ENCODE results near the gene WDR76. TPM values are rescaled to one million over a fixed set of nuclear protein-coding genes. Genes with fewer than 3 reads are reported as not detected.
A peak's percentile ranks its signal among the peaks of the same experiment; 100 is the strongest.

WDR76 gene
- total and polyA plus RNA-seq, 8 donors = 8.6 to 23.1 (median 15.9) TPM

DNA sequence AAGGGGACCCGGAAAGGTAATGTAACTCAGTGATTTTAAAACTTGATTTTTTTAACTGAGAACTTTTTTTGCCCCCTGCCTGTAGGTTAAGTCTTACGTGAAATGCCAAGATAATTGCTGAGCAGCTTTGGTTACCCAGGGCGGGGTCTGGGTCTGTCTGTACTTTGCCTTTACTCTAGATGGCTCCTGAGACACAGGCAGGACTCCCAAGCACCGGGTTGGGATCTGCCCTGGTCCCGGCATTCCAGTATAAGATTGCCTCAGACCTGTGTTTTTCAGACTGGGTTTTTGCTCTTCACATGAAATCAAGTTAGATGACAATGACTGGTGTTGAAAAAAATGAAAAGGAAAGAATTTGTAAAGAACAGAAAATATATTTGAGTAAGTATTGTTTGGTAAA, 40.3 kb downstream of the WDR76 start:
- Histone ChIP-seq H3K4me1 (no peaks in the 10 kb centered on the region), H3K36me3 (peaks cover 0 to 24% of the 10 kb centered on the region in 2 donors), H3K4me3 (no peak overlapping the region), H3K27me3 (no peaks in the 10 kb centered on the region), H3K9me3 (no peaks in the 10 kb centered on the region), H3K27ac (no peak overlapping the region)
- TF ChIP-seq, protein P1, sequence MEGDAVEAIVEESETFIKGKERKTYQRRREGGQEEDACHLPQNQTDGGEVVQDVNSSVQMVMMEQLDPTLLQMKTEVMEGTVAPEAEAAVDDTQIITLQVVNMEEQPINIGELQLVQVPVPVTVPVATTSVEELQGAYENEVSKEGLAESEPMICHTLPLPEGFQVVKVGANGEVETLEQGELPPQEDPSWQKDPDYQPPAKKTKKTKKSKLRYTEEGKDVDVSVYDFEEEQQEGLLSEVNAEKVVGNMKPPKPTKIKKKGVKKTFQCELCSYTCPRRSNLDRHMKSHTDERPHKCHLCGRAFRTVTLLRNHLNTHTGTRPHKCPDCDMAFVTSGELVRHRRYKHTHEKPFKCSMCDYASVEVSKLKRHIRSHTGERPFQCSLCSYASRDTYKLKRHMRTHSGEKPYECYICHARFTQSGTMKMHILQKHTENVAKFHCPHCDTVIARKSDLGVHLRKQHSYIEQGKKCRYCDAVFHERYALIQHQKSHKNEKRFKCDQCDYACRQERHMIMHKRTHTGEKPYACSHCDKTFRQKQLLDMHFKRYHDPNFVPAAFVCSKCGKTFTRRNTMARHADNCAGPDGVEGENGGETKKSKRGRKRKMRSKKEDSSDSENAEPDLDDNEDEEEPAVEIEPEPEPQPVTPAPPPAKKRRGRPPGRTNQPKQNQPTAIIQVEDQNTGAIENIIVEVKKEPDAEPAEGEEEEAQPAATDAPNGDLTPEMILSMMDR (IDR thresholded peaks at IDR 0.05) = no peak
- intact Hi-C loops (cut with DNase I) = no loop called here
- ATAC-seq (no peak), DNase-seq (no peak)

DNA sequence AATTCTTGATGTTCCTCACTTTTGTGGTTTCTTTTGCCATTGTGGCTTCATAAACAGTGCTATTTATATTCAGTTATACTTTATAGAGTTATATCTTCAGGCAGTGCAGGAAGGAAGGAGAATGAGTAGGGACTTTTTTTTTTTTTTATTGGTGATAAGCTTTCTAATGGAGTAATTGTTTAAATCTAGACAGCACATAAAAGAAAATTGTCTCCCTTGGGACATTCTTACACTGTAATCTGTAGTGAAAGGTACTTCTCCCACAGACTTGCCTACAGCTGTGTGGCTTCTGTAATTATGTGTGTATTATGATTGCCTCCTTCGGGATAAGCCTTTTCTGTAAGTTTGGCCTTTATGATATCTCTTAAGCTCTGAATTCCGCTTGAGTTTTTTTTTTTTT, 41.6 kb downstream of the WDR76 start:
- TF ChIP-seq, protein P1 (IDR thresholded peaks at IDR 0.05) = no peak
- peaks cover 0 to 11% of the 10 kb centered on the region in 2 donors for H3K36me3 ChIP-seq
- intact Hi-C loops (cut with DNase I) = no loop called here
- no peak overlapping the region for H3K27ac ChIP-seq
- no peaks in the 10 kb centered on the region for H3K9me3 ChIP-seq
- H3K4me1 ChIP-seq = no peaks in the 10 kb centered on the region
- no peaks in the 10 kb centered on the region for H3K27me3 ChIP-seq
- no peak overlapping the region for H3K4me3 ChIP-seq
- DNase-seq (no peak), ATAC-seq (no peak)

DNA sequence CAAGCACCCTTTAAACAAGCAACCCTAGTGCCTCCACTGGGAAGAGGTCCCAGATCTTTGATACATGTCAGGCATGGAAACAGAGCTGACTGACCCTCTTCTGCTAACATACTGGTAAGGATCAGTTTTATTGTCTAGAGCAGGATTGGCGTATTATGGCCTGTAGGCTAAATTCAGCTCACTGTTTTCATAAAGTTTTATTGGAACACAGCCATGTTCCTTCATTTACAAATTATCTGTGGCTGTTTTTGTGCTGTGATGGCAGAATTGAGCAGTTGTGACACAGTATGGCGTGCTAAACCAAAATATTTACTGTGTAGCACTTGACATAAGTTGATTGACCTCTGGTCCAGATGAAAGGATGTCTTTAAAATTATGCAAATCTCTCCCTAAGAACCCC, 45.0 kb downstream of the WDR76 start:
- no peaks in the 10 kb centered on the region for H3K4me1 ChIP-seq
- H3K9me3 ChIP-seq = no peaks in the 10 kb centered on the region
- DNase-seq = no peak
- H3K36me3 ChIP-seq = peaks cover 0 to 12% of the 10 kb centered on the region in 2 donors
- no peak overlapping the region for H3K4me3 ChIP-seq
- no peaks in the 10 kb centered on the region for H3K27me3 ChIP-seq
- no peak overlapping the region for H3K27ac ChIP-seq
- ATAC-seq = no peak
- TF ChIP-seq, protein P1 (IDR thresholded peaks at IDR 0.05) = no peak
- intact Hi-C loops (cut with DNase I) = no loop called here

GRCh38 chr15:43872416-43873020, 45.7 kb downstream of the WDR76 start:
- peaks cover 0 to 12% of the 10 kb centered on the region in 2 donors for H3K36me3 ChIP-seq
- no peaks in the 10 kb centered on the region for H3K4me1 ChIP-seq
- TF ChIP-seq, protein P1 (IDR thresholded peaks at IDR 0.05) = peak; percentile 20 to 34
- intact Hi-C loops (cut with DNase I) = no loop called here
- ATAC-seq (peak; percentile 77), DNase-seq (peak in 2 of 4 donors; percentile 38 to 61)
- H3K27me3 ChIP-seq = no peaks in the 10 kb centered on the region
- H3K27ac ChIP-seq = no peak overlapping the region
- H3K9me3 ChIP-seq = no peaks in the 10 kb centered on the region
- H3K4me3 ChIP-seq = no peak overlapping the region

GRCh38 chr15:43873651-43874050, 46.8 kb downstream of the WDR76 start:
- DNase-seq (no peak), ATAC-seq (no peak)
- TF ChIP-seq, protein P1 (IDR thresholded peaks at IDR 0.05) = no peak
- Histone ChIP-seq H3K27ac (no peak overlapping the region), H3K4me3 (no peak overlapping the region), H3K27me3 (no peaks in the 10 kb centered on the region), H3K9me3 (no peaks in the 10 kb centered on the region), H3K36me3 (peaks cover 0 to 12% of the 10 kb centered on the region in 2 donors), H3K4me1 (no peaks in the 10 kb centered on the region)
- intact Hi-C loops (cut with DNase I) = no loop called here

Data from left lung (tissue), 10 donors.